Activated effector memory CD4-positive, alpha-beta T cell treated with Interleukin-2 at 50 U/mL for 16 hours (primary cell): ENCODE results near the gene ADAT3.

Experiments
- DNase-seq: peaks from one replicate; pipeline ENCODE4 v3.0.0-alpha.2; 2020

The ADAT3 gene

DNA sequence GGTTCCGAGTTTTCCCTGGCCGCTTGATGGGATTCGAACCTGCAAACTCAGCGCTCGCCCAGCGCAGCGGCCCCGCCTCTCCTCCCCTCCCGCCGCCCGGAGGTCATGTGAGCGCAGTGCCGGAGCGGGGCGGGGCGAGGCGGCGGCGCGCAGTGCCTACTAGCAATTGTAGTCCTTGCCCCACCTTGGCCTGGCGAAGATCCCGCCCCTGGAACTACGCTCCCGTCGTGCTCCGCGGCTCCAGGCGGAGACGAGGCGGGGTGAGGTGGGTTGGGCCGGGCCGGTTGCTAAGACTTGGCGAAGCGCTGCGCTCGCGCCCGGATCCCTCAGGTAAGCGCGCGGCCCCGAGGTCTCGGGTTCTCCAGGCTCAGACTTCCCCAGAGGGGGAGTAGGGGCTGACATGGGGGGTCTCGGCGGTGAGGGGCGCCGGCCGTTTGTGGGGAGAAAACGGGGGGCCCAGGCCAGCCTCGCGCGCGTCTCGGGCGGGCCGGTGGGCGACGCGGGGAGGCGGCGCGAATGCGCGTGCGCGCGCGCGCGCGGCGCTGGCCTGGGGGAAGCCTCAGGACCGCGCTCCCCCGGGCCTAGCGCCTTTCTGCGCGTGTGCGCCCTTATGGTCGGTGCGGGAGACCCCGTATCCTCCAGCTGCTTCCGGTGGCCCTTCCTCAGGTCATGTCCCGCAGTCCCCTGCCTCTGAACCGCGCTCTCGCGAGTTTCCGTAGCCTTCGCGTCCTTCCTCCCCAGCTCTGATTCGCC, at the start of gene ADAT3, which contains the start of gene SCAMP4:
Gene ADAT3, plus strand, starts transcription at position 290 of the 753 bp plus-strand sequence. CDS start 6,649 bp downstream, outside the sequence.
Gene SCAMP4, plus strand, starts transcription at position 290 of the 753 bp plus-strand sequence. CDS start 9,621 bp downstream, outside the sequence.
- peak; percentile 99 for DNase-seq

DNA sequence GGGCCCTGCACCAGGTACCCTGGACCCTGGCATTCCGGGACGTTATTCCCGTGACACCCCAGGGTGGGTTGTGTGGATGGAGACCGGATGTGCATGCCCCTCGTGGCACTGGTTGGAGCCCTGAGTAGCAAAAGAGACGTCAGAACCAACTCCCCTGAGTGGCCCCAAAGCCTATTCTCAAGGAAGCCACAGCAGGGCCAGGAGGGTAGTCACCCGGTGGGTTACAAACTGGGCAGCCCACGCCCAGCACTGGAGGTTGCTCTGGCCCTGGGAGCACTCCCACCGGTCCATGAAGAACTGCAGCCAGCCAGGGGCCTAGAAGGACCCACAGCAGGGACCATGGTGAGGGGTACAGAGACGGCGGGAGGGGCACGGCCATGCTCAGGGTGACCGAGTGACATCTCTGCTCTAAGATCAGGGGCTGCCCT, 49.4 kb upstream of the ADAT3 start:
- no peak for DNase-seq

DNA sequence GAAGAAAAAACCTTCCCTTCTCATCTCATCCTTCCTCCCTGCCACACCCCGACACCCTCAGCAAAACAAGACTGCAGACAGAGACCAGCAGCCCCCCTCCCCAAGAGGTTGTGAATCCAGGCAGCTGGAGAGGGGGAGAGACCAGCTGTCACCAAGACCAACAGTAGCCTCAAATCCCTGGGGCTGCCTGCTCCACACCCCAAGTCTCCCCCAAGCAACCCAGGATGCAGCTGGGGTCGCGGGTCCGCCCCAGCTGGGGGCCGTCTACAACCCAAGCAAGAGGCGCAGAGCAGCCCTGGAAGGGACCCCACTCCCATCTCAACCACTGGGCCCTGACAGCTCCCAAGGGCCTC, 48.9 kb upstream of the ADAT3 start:
- DNase-seq, result no peak

DNA sequence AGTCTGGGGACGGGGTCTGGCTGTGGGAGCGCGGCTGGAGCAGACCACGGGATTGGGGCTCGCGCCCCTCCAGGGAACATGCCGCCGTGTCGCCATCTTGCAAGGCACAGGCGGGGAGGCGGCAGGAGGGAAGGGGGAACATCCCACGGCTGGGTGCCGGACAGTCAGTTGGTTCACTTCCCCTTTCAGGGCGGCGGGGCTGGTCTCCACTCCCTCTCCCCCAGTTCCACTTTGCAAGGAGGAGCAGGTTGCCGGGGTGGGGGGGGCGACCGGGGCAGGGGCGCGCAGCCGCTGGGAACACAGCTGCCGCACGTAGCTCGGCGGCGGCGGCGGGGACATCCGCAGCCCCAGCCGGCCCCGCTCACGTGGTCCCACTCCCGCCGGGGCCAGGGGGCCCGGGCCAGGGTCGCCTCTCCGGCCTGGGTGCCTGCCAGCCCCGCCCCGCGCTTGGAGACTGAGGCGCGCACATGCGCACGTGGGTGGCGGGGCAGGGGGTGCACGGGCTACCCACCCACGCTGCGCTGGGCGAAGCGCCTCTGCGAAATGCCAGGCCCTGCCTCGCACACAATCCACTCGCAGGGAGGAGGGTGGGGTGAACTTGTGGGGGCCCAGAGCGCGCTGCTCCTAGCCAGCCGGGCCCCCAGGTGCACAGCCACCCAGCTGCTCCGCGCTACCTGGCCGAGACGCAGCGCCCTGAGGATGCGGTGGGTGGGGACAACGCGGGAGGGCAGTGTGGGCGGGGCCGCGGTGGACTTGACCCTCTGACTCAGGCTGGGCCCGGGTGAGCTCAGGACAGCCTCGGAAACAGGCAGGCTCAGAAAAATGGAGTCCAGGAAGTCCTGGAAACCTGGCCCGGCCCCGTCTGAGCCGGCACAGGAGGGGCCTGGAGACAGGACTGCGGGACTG, 48.2 kb upstream of the ADAT3 start:
- no peak for DNase-seq

DNA sequence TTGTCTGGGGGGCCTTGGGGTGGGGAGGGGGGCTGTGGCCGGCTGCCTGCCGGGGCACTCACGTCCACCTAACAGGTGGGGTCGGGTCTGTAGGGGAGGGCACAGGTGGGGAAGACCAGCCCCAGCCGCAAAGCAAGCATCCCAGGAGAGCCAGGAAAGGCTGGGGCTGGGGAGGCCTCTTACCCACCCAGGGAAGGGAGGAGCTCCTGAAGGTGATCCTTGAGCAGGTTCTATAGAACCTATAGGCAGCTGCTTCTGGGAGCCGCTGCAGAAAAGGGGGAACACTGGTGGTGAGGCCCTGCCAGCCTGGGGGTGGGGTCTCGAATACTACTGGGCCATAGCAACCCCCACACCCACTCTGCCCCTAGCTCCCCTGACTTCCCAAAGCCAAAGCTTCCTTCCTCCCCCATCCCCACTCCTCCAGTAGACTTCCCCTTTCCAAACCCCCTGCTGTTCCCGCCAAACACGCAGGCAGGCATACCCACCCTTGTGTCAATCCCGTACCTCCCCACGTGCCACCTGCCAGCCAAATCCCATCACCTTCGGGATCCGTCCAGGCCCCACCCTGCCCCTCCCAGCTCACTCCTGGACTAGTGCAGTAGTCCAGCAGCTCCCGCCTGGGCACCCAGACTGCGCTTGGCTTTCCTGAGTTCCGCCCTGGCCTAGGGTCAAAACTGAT, 47.4 kb upstream of the ADAT3 start:
- no peak for DNase-seq

DNA sequence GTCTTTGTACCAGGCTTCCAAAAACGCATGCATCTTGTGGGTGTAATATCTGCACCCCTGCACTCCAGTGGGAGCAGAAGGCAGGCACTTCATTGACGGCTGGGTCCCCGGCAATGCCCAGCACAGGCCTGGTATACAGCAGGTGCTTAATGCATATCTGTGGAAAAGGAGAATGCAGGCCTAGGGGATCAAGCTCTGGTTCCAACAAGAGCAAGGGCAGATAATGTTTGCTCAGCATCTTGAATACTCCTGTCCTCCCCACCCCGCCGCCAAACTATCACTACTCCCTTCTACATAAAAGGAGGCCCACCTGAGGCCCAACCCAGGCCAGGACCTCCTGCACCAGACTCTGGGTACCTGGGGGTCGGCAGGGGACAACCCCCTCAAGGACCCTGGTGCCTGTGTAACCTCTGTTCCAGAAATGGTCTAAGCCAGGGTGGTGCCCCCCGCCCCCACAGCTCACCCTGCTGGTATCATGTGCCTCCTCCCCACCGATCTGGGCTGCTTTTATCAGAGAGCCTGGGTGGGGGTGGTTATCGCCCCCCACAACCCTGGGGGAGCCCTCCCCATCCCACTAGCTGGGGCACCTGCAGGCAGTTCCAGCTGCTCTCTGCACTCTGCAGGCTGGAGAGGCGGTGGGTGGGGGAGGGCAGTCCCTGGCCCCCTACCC, 46.7 kb upstream of the ADAT3 start:
- no peak for DNase-seq

DNA sequence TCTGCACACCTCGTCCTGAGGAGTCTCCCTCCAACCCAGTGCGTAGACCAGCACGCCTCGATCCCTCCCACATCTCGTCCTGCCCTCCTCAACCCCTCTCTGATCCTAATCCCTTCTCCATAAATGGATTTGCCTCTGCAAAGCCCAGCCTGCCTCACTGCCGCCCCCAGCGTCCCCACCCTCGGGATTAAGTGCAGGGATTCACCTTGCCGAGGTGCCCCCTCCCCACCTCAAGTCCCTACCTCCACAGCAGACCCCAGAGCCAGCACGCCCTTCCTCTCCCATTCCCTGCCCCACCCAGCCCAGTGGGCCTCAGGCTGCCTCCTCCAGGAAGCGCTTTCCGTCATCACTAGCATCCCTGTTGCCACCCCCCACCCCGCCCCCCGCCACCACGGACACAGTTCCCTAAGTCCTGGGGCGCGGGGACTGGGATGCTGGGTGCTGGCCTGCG, 45.8 kb upstream of the ADAT3 start:
- no peak for DNase-seq

DNA sequence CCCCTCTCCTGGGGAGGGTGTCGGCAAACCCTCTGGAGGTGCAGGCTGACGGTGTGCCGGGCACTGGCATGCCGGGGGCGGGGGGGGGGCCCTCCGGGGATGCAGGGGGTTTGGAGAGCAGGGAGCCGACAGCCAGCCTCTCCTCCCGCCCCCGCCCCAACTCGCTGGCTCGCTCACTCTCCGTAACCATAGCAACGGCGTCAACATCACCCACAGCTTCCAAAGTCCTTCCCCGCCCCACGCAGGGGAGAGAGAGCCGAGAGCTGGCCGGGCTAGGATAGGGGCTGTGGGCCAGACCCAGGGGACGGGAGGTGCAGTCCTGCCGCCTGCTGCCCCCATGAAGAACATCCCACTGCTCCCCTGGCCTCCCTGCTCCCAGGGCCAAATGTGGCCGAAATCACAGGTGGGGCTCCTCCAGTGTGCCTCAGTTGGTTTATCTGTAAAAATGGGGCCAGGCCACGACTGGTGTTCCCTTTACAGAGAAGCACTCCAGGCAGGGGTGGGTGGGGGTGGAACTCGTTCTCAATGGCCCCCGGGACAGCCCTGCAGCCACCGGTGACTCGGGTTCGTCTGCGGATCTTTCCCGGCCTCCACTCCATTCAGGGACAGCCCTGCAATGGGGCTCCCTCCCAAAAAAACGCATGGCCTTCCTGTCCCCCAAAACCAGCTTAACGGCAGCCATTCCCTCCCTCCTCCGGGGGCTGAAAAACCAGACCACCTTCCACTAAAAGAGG, 45.0 kb upstream of the ADAT3 start:
- DNase-seq, result no peak

DNA sequence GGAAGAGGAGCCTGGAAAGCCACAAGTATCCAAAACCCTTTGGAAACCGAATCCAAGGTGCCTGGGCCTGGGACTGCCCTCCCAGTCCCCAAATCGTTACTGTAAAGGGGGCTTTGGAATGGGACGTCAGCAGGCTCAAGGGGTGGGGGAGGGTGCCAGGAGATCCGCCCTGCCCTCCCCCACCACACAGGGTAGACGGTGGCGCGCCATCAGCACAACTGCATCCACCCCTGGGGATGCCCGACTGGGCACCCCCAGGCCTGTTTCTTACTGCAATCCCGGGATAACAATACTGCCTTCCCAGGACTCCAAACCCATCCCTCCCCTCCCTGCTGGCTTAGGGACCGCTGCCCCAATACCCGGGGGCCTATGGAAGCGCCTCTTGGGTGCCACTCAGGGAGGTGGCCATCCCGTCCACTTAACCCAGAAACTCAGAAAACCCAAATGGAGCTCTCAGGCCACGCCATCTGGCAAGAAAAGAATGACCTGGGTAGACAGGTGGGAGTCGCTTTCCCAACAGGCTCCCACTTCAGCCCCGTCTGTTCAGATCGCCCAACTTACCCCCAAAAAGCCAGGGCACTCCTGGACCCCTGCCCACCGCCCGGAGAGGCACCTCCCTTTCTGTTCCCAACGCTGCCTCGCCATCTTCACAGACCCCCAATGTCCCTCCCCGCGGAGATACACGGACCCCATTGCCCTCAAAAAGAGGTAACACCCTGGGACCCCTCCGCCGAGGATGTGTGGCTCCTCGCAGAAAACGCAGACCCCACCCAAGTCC, 44.2 kb upstream of the ADAT3 start:
- no peak for DNase-seq

DNA sequence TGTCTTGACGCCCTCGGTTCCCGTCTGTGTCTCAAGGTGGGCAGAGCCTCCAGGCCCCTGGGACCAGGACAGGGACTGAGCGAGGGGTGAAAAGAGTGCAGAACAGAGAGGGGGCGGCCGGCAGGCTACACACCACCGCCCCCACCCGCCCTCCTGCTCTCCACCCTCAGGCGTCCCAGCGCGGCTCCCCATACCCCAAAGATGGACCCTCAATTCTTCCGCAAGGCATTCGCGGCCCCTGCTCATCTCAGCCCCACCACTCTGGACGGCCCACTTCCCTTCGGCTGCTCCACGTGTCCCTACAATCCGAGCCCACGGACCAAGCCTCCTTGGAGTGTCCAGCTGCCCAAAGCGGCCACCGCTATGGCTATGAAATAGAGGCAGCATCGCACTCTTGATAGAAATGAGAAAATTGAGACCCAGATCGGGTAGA, 43.6 kb upstream of the ADAT3 start:
- no peak for DNase-seq

DNA sequence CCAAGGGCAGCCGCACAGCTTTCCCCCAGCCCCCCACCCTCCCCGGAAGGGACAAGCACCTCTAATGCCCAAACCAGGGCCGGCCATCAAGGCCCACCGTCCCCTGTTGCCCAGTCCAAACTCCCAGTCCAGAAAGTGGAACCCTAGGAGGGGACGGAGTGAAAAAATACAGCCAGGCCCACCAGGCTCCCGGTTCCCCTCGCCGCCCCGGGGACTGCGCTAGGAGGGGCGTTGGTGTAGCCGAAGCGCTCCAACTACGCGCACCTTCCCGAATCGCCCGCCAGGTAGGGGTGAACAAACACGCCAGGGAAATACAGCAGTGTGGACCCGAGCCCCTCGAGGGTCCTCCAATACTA, 43.2 kb upstream of the ADAT3 start:
- DNase-seq, result no peak

DNA sequence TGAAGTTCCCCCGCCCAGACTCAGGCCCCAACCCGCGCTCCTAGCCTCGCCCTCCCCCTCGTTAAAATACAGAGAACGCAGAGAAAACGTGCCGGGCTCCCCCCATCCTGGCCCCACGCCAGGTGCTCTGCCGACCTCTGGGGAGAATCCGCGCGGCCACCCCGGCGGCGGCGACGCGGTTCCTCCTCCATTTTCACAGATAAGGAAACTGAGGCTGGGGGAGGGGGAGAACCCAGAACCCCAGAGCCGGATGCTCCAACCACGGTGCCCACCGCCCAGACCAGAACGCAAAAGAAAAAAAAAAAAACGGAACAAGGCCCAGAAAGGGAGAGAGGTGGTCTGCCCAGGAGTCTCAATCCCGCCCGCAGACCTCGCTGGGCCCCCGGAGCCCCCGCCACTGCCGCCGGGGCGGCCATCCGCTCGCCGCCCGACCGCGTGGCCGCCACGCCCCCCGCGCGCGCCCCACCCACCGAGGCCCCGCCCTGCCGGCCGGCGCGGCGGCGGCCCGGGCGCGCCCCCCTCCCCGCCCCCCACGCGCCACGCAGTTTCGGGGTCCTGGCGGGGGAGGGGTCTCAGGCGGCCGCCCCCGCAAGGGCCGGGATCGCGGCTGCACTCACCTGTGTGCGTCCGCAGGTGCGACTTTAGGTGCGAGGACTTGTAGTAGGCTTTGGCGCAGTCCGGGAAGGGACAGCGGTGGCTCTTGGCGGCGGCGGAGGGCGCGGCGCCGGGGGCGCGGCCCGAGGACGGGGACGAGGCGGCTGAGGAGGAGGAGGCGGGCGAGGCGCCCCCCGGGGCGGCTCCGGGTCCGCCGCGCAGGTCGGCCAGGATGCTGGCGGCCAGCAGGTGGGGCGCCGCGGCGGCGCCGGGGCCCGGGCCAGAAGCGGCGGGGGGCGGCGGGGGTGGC, 42.5 kb upstream of the ADAT3 start:
- peak; percentile 40 for DNase-seq

DNA sequence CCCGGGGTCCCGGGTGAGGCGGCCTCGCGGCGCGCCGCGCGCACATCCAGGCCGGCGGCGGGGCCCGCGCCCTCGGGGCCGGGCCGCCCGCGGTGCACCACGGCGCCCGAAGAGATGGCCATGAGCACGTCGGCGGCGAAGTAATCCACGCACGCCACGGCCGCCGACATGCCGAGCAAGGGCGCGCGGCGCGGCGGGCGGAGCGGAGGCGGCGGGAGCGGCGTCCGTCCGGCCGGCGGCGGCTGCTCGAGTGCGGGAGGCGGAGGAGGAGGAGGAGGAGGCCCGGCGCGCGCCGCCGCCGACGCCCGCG, 41.9 kb upstream of the ADAT3 start, which contains the start of gene KLF16:
Gene KLF16, minus strand, starts transcription at position 252 of the 310 bp plus-strand sequence. Its CDS starts 82 bp downstream, at position 170.
- DNase-seq, result no peak

DNA sequence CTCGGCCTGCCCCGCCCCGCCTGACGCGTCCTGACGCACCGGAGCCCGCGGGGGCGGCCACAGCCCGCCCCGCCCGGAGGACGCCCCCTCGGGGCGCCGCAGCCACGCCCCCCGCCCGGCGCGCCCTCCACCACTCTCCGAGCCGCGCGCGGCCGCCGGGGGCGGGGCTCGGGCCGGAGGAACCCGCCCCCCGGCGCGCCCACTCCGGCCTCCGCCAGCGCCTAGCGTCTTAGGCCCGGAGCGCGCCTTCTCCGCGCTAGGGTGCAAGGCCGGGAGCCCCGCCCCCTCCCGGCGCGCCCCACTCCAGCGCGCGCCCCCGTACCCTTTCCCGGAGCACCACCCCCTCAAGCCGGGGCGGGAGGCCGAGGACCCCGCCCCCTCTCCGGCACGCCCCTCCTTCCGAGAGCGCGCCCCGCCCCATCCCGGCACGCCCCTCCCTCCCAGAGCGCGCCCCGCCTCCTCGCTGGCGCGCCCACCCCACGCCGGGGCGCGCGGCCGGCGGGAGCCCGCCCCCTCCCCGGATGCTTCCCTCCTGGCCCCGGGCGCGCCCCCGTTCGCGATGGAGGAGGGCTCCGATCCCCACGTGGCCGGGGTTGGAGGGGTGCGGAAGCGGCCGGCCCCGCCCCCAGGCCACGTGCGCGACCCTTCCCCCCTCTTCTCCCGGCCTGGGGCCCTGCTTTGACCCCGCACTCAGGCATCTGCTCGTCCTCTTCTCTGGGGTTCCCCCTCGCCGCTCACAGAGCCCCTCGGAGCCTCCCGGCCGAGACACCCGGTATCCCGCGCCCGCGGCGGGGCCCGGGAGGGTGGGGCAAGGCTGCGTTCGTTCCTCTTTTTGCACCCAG, 41.3 kb upstream of the ADAT3 start:
- peak; percentile 87 for DNase-seq

DNA sequence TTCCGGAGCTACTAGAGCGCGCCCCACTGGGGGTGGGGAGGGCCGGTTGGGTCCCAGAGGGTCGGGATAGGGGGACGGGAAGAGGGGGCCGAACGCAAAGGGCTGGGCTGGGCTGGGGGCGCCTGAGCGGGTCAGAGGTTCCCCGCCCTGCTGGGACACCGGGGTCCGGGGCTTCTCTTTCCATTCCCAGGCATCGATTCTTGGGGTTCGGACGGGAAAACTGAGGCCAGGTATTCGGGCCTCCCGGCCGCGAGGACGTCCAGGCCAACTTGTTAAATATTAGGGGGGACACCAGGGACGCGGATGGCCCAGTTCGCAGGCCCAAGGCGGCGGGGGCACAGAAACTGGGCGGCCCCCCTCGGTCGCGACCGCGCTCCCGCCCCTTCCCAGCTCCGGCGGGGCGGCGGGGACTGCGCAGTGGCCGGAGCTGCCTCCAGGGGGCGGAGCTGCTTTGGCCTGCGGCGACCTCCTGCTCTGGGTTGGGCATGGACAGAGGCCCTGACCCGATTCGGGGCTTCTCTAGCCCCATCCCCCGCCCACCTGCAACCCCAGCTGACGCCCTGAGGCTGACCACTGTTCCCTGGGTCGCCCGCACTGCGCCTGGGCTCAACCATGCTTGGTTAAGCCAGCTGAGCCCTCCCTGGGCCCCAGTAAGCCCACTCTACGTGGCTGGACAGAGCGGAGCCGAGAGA, 40.6 kb upstream of the ADAT3 start:
- peak; percentile 47 for DNase-seq

DNA sequence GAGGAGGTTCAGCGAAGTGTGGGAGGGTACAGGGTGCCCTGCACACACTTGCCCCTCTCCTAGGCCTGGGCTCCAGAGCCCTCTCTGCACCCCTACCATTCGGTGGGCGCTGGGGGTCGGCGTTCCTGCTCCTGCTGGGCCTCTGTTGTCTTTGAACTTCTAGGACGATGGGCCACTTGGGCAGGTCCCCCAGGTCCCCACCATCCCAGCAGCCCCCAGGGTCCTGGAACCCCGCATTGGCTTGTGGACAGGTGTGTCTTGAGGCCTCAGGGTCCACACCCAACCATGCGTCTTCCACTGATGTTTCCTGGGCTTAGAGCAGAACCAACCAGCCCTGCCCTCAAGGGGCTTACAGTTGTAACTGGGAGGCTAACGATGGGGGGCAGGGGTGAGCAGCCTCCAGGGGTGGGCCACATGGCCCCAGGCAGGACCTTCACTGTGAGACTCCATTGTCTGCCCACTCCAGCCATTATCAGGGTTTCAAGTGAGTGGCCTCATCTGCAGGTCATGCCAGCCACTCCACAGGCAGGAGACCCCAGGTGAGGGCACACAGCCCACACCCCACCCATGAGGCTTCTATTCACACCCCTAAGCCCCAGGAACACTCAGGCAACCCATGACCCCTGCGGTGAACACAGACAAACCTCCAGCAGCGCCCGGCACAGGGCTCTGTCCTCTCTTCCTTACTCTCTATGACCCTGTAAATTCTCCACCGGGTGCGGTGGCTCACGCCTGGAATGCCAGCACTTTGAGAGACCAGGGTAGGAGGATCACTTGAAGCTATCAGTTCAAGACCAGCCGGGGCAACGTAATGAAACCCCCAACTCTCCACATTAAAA, 39.8 kb upstream of the ADAT3 start:
- DNase-seq, result no peak

DNA sequence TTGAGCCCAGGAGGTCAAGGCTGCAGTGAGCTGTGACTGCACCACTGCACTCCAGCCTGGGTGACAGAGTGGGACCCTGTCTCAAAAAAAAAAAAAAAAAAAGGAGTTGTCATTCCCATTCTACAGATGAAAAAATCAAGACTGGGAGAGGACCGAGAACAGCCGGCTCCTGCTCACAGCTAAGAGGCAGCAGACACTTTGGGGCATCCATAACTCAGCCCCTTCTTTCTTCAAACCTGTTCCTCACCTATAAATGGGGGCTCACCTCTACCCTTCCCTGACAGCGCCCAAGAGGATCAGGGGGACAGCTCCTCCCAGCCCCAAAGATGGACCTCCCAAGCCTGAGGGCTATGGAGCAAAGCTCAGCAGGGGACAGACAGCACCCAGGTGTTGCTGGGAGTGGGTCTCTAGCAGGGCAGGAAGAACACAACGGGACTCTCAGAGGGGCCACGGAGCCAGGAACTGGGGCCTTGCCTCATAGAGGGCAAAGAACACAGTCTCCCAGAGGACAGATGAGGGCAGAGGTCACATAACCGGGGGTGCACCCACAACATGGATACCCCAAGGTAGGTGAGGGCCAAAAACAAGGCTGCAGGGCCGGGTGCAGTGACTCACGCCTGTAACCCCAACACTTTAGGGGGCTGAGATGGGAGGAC, 38.4 kb upstream of the ADAT3 start:
- no peak for DNase-seq
